ENCODE results near the gene SLC24A3.

SLC24A3 gene

GRCh38 chr20:19712721-19713260 is 500.3 kb downstream of the SLC24A3 start:
- Histone ChIP-seq H3K4me3 (no peak overlapping the region), H3K36me3 (ENCODE audit: insufficient read depth, low read length) (no peaks in the 10 kb centered on the region; the same call in 1 of the 2 replicates), H3K9ac (ENCODE audit: insufficient read length) (no peak overlapping the region), H3K9me3 (ENCODE audit: low read depth, low read length) (no peaks in the 10 kb centered on the region), H3K27ac (no peak overlapping the region)
- DNase-seq (ENCODE audit: low read depth, low spot score), result no peak
- TF ChIP-seq POLR2AphosphoS5 (IDR thresholded peaks at IDR 0.05; ENCODE audit: borderline replicate concordance, low read depth, low read length) (no peak), EZH2 (IDR thresholded peaks at IDR 0.05) (no peak), FOXP2 (optimal IDR thresholded peaks at IDR 0.05; ENCODE audit: control extremely low read depth, extremely low read length, insufficient read depth) (no peak)

GRCh38 chr20:19713822-19714578 is 501.6 kb downstream of the SLC24A3 start:
- Histone ChIP-seq H3K9ac (ENCODE audit: insufficient read length) (no peak overlapping the region), H3K36me3 (ENCODE audit: insufficient read depth, low read length) (no peaks in the 10 kb centered on the region; the same call in 1 of the 2 replicates), H3K9me3 (ENCODE audit: low read depth, low read length) (no peaks in the 10 kb centered on the region), H3K4me3 (no peak overlapping the region), H3K27ac (no peak overlapping the region)
- TF ChIP-seq FOXP2 (optimal IDR thresholded peaks at IDR 0.05; ENCODE audit: control extremely low read depth, extremely low read length, insufficient read depth) (no peak), POLR2AphosphoS5 (IDR thresholded peaks at IDR 0.05; ENCODE audit: borderline replicate concordance, low read depth, low read length) (no peak), EZH2 (IDR thresholded peaks at IDR 0.05) (no peak)
- no peak for DNase-seq (ENCODE audit: low read depth, low spot score)

- Histone ChIP-seq H3K9ac (ENCODE audit: insufficient read length) (no peak overlapping the region), H3K9me3 (ENCODE audit: low read depth, low read length) (no peaks in the 10 kb centered on the region), H3K4me3 (no peak overlapping the region), H3K27ac (no peak overlapping the region), H3K36me3 (ENCODE audit: insufficient read depth, low read length) (no peaks in the 10 kb centered on the region; the same call in 1 of the 2 replicates)
- no peak for DNase-seq (ENCODE audit: low read depth, low spot score)
- no peak for TF ChIP-seq EZH2 (IDR thresholded peaks at IDR 0.05)
- TF ChIP-seq POLR2AphosphoS5 (IDR thresholded peaks at IDR 0.05; ENCODE audit: borderline replicate concordance, low read depth, low read length), result no peak
Measured at GRCh38 chr20:19714579-19714840, 502.1 kb downstream of the SLC24A3 start.

- no peak overlapping the region for H3K4me3 ChIP-seq
- no peak for DNase-seq (ENCODE audit: low read depth, low spot score)
- no peaks in the 10 kb centered on the region for H3K9me3 ChIP-seq (ENCODE audit: low read depth, low read length)
- H3K9ac ChIP-seq (ENCODE audit: insufficient read length), result no peak overlapping the region
- no peak overlapping the region for H3K27ac ChIP-seq
- no peaks in the 10 kb centered on the region; the same call in 1 of the 2 replicates for H3K36me3 ChIP-seq (ENCODE audit: insufficient read depth, low read length)
- TF ChIP-seq EZH2 (IDR thresholded peaks at IDR 0.05) (no peak), POLR2AphosphoS5 (IDR thresholded peaks at IDR 0.05; ENCODE audit: borderline replicate concordance, low read depth, low read length) (no peak), FOXP2 (optimal IDR thresholded peaks at IDR 0.05; ENCODE audit: control extremely low read depth, extremely low read length, insufficient read depth) (no peak)
Measured at GRCh38 chr20:19715986-19716385, 503.5 kb downstream of the SLC24A3 start.

DNA sequence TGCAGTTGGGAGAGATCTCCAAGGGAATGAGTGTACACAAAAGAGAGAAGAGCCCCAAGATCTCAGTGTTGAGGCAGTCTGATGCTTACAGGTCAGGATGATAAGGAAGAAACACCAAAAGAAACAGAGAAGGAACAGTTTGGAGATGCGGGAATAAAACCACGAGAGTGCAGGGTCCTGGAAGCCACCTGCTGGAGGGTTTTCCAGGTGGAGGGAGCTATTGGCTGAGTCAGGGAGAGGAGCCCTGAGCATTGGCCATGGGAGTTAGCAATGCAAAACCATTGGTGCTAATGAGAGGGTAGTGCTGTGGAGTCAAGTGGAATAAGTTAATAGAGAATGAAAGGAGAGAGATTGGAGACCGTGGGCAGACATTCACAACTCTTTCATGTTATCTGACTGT is 506.4 kb downstream of the SLC24A3 start:
- Histone ChIP-seq H3K9me3 (ENCODE audit: low read depth, low read length) (no peaks in the 10 kb centered on the region), H3K27ac (no peak overlapping the region), H3K36me3 (ENCODE audit: insufficient read depth, low read length) (no peaks in the 10 kb centered on the region; the same call in 1 of the 2 replicates), H3K9ac (ENCODE audit: insufficient read length) (no peak overlapping the region), H3K4me3 (no peak overlapping the region)
- no peak for DNase-seq (ENCODE audit: low read depth, low spot score)
- TF ChIP-seq EZH2 (IDR thresholded peaks at IDR 0.05) (no peak), FOXP2 (optimal IDR thresholded peaks at IDR 0.05; ENCODE audit: control extremely low read depth, extremely low read length, insufficient read depth) (no peak), POLR2AphosphoS5 (IDR thresholded peaks at IDR 0.05; ENCODE audit: borderline replicate concordance, low read depth, low read length) (no peak)

DNA sequence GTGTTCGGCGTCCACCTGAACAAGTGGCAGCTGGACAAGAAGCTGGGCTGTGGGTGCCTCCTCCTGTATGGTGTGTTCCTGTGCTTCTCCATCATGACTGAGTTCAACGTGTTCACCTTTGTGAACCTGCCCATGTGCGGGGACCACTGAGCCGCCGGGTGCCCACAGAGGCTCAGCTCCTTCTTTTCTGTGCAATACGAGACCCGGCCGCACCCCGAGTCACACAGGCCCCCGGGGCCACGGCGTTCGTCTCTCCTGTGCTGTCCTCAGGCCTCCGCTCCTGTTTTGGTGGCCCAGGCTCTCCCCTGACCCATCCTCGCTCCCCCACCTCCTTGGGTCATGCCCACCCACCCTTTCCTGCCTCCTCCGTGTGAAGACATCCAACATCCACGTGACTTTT is 508.5 kb downstream of the SLC24A3 start:
- Histone ChIP-seq H3K9me3 (ENCODE audit: low read depth, low read length) (no peaks in the 10 kb centered on the region), H3K9ac (ENCODE audit: insufficient read length) (no peak overlapping the region), H3K27ac (no peak overlapping the region), H3K36me3 (ENCODE audit: insufficient read depth, low read length) (no peaks in the 10 kb centered on the region), H3K4me3 (no peak overlapping the region)
- TF ChIP-seq FOXP2 (optimal IDR thresholded peaks at IDR 0.05; ENCODE audit: control extremely low read depth, extremely low read length, insufficient read depth), result no peak
- no peak for TF ChIP-seq POLR2AphosphoS5 (IDR thresholded peaks at IDR 0.05; ENCODE audit: borderline replicate concordance, low read depth, low read length)
- TF ChIP-seq EZH2 (IDR thresholded peaks at IDR 0.05), result no peak
- DNase-seq (ENCODE audit: low read depth, low spot score), result no peak

DNA sequence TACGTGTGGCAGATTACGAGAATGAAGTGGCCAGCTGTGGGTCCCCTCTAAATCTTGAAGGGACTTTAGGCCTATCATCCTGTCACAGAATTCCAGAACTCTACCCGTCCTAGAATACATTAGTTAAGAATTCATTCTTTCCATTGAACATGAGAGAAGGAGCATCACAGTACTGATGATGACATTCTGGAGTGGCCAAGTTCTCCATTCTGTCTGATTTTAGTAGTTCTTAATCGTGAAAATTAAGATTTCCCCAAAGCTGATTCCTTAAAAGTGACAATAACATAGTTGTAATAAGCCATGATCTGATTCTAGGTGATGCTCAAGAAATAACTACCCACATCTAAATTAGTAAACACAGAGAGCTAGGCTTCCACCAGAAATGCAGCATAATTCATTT is 510.6 kb downstream of the SLC24A3 start:
- no peaks in the 10 kb centered on the region for H3K9me3 ChIP-seq (ENCODE audit: low read depth, low read length)
- H3K9ac ChIP-seq (ENCODE audit: insufficient read length), result no peak overlapping the region
- no peak overlapping the region for H3K4me3 ChIP-seq
- TF ChIP-seq FOXP2 (optimal IDR thresholded peaks at IDR 0.05; ENCODE audit: control extremely low read depth, extremely low read length, insufficient read depth) (no peak), POLR2AphosphoS5 (IDR thresholded peaks at IDR 0.05; ENCODE audit: borderline replicate concordance, low read depth, low read length) (no peak), EZH2 (IDR thresholded peaks at IDR 0.05) (no peak)
- no peak overlapping the region for H3K27ac ChIP-seq
- H3K36me3 ChIP-seq (ENCODE audit: insufficient read depth, low read length), result no peaks in the 10 kb centered on the region
- DNase-seq (ENCODE audit: low read depth, low spot score), result no peak

GRCh38 chr20:19723813-19724430 is 511.5 kb downstream of the SLC24A3 start:
- no peaks in the 10 kb centered on the region for H3K36me3 ChIP-seq (ENCODE audit: insufficient read depth, low read length)
- no peaks in the 10 kb centered on the region for H3K9me3 ChIP-seq (ENCODE audit: low read depth, low read length)
- DNase-seq (ENCODE audit: low read depth, low spot score), result no peak
- H3K4me3 ChIP-seq, result no peak overlapping the region
- TF ChIP-seq EZH2 (IDR thresholded peaks at IDR 0.05) (no peak), FOXP2 (optimal IDR thresholded peaks at IDR 0.05; ENCODE audit: control extremely low read depth, extremely low read length, insufficient read depth) (no peak), POLR2AphosphoS5 (IDR thresholded peaks at IDR 0.05; ENCODE audit: borderline replicate concordance, low read depth, low read length) (no peak)
- H3K27ac ChIP-seq, result no peak overlapping the region
- H3K9ac ChIP-seq (ENCODE audit: insufficient read length), result no peak overlapping the region
